Measurements from ENCODE around the gene CD48. TPM values are rescaled to one million over a fixed set of nuclear protein-coding genes. Genes with fewer than 3 reads are reported as not detected.
A peak's percentile ranks its signal among the peaks of the same experiment; 100 is the strongest.
"Not testable (repeated sequence)": the region's sequence is repeated elsewhere in the genome, so short reads cannot be mapped to it uniquely, and the experiment has no call there.

Gene CD48
- total and polyA plus RNA-seq, 8 donors = 0.37 to 5.1 (median 1.1) TPM

- H3K27ac ChIP-seq = no peak overlapping the region
- no peak for TF ChIP-seq CTCF (IDR thresholded peaks at IDR 0.05)
- H3K4me3 ChIP-seq = no peak overlapping the region
These were observed 4.2 kb downstream of the CD48 start for GRCh38 chr1:160707236-160708064.

GRCh38 chr1:160706526-160707235, 4.9 kb downstream of the CD48 start:
- FAIRE-seq = no peak

More at GRCh38 chr1:160707236-160708064, 4.2 kb downstream of the CD48 start:
- no peaks in the 10 kb centered on the region for H3K27me3 ChIP-seq
- no peak for FAIRE-seq
- H3K4me1 ChIP-seq = no peaks in the 10 kb centered on the region
- no peaks in the 10 kb centered on the region for H3K36me3 ChIP-seq
- WGBS, 2 donors = 66 to 78% methylated on average over 8 of the region's 8 CpGs
- ATAC-seq = no peak
- H3K9me3 ChIP-seq = no peaks in the 10 kb centered on the region
- DNase-seq = no peak
- intact Hi-C loops (cut with DNase I) = no loop called here

GRCh38 chr1:160705742-160706141, 5.9 kb downstream of the CD48 start:
- no peak for FAIRE-seq
- no peak for TF ChIP-seq CTCF (IDR thresholded peaks at IDR 0.05)
- no peak overlapping the region for H3K4me3 ChIP-seq
- intact Hi-C loops (cut with DNase I) = no loop called here
- no peaks in the 10 kb centered on the region for H3K36me3 ChIP-seq
- ATAC-seq = peak in 1 of 4 donors; percentile 26
- no peak for DNase-seq
- no peaks in the 10 kb centered on the region for H3K4me1 ChIP-seq
- H3K27ac ChIP-seq = no peak overlapping the region
- no peaks in the 10 kb centered on the region for H3K27me3 ChIP-seq
- H3K9me3 ChIP-seq = no peaks in the 10 kb centered on the region

More at GRCh38 chr1:160706526-160707235, 4.9 kb downstream of the CD48 start:
- WGBS, 2 donors = 50 to 54% methylated on average over 4 of the region's 4 CpGs
- no peak for TF ChIP-seq CTCF (IDR thresholded peaks at IDR 0.05)
- Histone ChIP-seq H3K4me1 (no peaks in the 10 kb centered on the region), H3K36me3 (no peaks in the 10 kb centered on the region), H3K4me3 (no peak overlapping the region), H3K27ac (no peak overlapping the region), H3K9me3 (no peaks in the 10 kb centered on the region), H3K27me3 (no peaks in the 10 kb centered on the region)
- ATAC-seq = no peak
- DNase-seq = no peak
- intact Hi-C loops (cut with DNase I) = no loop called here

GRCh38 chr1:160705212-160705621, 6.4 kb downstream of the CD48 start:
- H3K27me3 ChIP-seq; DNase-seq; H3K36me3 ChIP-seq; H3K9me3 ChIP-seq; FAIRE-seq; intact Hi-C loops (cut with DNase I); H3K4me1 ChIP-seq; H3K4me3 ChIP-seq; H3K27ac ChIP-seq: not testable (repeated sequence)
- 74 to 80% methylated on average over 3 of the region's 3 CpGs for WGBS, 2 donors
- peak in 2 of 4 donors; percentile 64 to 72 for ATAC-seq

GRCh38 chr1:160704250-160704649, 7.4 kb downstream of the CD48 start:
- Histone ChIP-seq H3K36me3 (no peaks in the 10 kb centered on the region), H3K4me3 (no peak overlapping the region), H3K9me3 (no peaks in the 10 kb centered on the region), H3K27ac (no peak overlapping the region), H3K4me1 (no peaks in the 10 kb centered on the region), H3K27me3 (no peaks in the 10 kb centered on the region)
- ATAC-seq (peak in 2 of 4 donors; percentile 71 to 74), FAIRE-seq (no peak), DNase-seq (peak in 1 of 6 donors; percentile 23)
- WGBS, 2 donors = 67 to 70% methylated on average over 4 of the region's 4 CpGs
- intact Hi-C loops (cut with DNase I) = no loop called here
- TF ChIP-seq CTCF (IDR thresholded peaks at IDR 0.05) = no peak
